Ascending aorta (tissue), 2 donors: ENCODE data around the gene COPB2. TPM values are rescaled to one million over a fixed set of nuclear protein-coding genes. Genes with fewer than 3 reads are reported as not detected.
"Not testable (repeated sequence)": the region's sequence is repeated elsewhere in the genome, so short reads cannot be mapped to it uniquely, and the experiment has no call there.

Source experiments
- DNase-seq, 2 donors: peaks; one replicate each; pipeline ENCODE4 v3.0.0-alpha.2; 2019; ENCODE audit warnings: low spot score in 2 of 2
- H3K27ac ChIP-seq, 2 donors: fragments of 200-600 bp; sonication (generic); one replicate each; pipeline ENCODE4 v1.5.1; 2016 to 2017; ENCODE audit warnings: mild to moderate bottlenecking in 1 of 2
- H3K27me3 ChIP-seq: fragments of 200-600 bp; sonication (generic); one replicate; pipeline ENCODE4 v1.5.1; 2017
- H3K36me3 ChIP-seq, 2 donors: fragments of 200-600 bp; sonication (generic); one replicate each; pipeline ENCODE4 v1.5.1; 2016
- H3K4me1 ChIP-seq, 2 donors: fragments of 200-600 bp; sonication (generic); one replicate each; pipeline ENCODE4 v1.5.1; 2016 to 2017; ENCODE audit warnings: mild to moderate bottlenecking in 1 of 2
- H3K4me3 ChIP-seq, 2 donors: fragments of 200-600 bp; sonication (generic); one replicate each; pipeline ENCODE4 v1.5.1; 2016 to 2017; ENCODE audit warnings: mild to moderate bottlenecking in 1 of 2
- H3K9me3 ChIP-seq, 2 donors: fragments of 200-600 bp; sonication (generic); one replicate each; pipeline ENCODE4 v1.5.1; 2016
- intact Hi-C: fragments of 100-400 bp; cut with DNase I; formaldehyde crosslinking; loops from one replicate; pipeline ENCODE4 v1.15.1; 2023
- total RNA-seq: library from RNA; depleted of rRNA; stranded (reverse); fragments of >200 nt; gene quantifications from one replicate; pipeline ENCODE4 v1.1.0, GENCODE V29; 2016
- TF ChIP-seq, protein P1 (sequence below), 3 experiments: fragments of 200-600 bp in 2 of 3; fragments of 450-650 bp in 1 of 3; sonication (generic) in 2 of 3; IDR thresholded peaks; one replicate each; pipeline ENCODE4 v1.5.1; 2016 to 2019; ENCODE audit warnings: antibody characterized with exemption in 3 of 3, mild to moderate bottlenecking in 1 of 3, moderate library complexity in 1 of 3

COPB2 gene
- total RNA-seq, 1 donor from 2014 or later = 26.6 TPM

DNA sequence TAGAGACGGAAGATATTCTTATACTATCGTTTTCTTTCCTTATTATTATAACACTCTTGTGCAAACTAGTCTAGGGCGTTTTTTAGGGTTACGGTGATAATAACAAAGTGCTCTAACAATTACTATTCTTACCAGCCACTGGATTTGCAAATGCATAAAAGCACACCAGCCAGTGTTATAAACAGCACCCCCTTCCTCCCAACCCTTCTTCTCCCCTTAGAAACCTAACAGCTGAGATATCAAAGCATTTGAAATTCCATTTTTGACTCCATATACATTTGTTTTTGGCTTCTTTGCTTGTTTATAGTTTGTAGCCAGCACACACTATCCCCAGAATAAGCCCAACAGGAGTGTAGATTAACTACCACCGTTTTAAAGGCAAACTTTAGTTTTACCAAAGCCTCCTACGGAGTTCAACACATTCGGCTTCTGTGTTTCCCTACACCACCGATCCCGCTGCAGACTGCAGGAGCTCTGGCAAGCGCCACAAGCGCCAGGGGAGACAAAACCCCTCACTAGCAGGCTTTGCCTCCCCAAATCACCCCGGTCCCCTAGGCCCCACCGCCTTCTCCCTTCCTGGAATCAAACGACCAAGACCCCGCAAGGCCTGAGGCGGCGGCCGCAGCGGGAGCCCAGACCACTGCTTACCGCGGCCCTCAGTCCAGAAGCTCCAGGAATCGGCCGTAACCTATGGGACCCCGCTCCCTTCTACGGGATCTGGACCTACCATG, 461 bp downstream of the COPB2 start:
- intact Hi-C loops = loop anchor here (1.0 to 5.0 kb wide), 4 partner anchors 46 to 1553 kb away; partner anchors contain the start of genes CEP70 and SLC25A36

DNA sequence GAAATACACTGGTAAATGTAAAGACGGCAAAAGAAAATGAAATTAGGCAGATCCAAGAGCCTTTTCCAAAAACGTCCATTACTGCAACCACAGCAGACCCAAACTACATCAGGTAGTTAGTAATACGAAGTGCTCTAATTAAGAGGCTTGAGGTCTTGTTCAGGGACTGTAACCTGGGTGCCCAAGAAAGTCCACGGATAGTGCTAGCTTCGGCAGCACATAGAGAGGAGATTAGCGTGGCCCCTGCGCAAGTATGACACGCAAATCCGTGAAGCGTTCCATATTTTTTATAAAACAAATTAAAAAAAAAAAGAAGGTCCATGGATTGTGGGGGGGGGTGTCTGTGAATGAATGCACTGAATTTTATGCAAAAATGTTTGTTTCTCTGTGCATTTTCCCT, 1.4 kb downstream of the COPB2 start:
- peaks cover 3 to 29% of the 10 kb centered on the region in 2 donors for H3K4me1 ChIP-seq
- H3K4me3 ChIP-seq = peak overlapping the region; percentile 98 to 99
- H3K27me3 ChIP-seq = no peaks in the 10 kb centered on the region
- no peak for DNase-seq
- TF ChIP-seq, protein P1, sequence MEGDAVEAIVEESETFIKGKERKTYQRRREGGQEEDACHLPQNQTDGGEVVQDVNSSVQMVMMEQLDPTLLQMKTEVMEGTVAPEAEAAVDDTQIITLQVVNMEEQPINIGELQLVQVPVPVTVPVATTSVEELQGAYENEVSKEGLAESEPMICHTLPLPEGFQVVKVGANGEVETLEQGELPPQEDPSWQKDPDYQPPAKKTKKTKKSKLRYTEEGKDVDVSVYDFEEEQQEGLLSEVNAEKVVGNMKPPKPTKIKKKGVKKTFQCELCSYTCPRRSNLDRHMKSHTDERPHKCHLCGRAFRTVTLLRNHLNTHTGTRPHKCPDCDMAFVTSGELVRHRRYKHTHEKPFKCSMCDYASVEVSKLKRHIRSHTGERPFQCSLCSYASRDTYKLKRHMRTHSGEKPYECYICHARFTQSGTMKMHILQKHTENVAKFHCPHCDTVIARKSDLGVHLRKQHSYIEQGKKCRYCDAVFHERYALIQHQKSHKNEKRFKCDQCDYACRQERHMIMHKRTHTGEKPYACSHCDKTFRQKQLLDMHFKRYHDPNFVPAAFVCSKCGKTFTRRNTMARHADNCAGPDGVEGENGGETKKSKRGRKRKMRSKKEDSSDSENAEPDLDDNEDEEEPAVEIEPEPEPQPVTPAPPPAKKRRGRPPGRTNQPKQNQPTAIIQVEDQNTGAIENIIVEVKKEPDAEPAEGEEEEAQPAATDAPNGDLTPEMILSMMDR (IDR thresholded peaks at IDR 0.05) = no peak
- intact Hi-C loops = loop anchor here (2.0 to 5.0 kb wide), 3 partner anchors 45 to 1554 kb away; partner anchors contain the start of gene SLC25A36
- H3K27ac ChIP-seq = no peak overlapping the region
- peaks cover 0 to under 1% of the 10 kb centered on the region in 2 donors for H3K36me3 ChIP-seq
- H3K9me3 ChIP-seq = no peaks in the 10 kb centered on the region

More for the DNA sequence above, 461 bp downstream of the COPB2 start:
- Histone ChIP-seq H3K4me3 (peak overlapping the region; percentile 98 to 99), H3K27ac (peak overlapping the region; percentile 96), H3K36me3 (no peaks in the 10 kb centered on the region), H3K9me3 (no peaks in the 10 kb centered on the region), H3K4me1 (peaks cover 3 to 28% of the 10 kb centered on the region in 2 donors), H3K27me3 (no peaks in the 10 kb centered on the region)
- DNase-seq = no peak
- TF ChIP-seq, protein P1 (IDR thresholded peaks at IDR 0.05) = no peak

DNA sequence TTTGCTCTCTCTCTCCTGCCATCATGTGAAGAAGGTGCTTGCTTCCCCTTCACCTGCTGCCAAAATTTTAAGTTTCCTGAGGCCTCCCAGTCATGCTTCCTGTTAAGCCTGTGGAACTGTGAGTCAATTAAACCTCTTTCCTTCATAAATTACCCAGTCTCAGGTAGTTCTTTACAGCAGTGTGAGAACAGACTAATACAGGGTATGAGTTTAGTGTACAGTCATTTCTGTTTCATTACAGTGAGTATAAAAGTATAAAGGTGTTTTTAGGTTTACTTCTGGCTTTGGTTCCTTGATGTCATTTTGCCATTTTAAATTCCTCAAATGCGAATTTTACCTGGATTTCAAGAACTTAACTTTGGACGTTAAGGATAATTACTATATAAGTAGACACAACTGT, 7.2 kb downstream of the COPB2 start:
- H3K4me3 ChIP-seq, H3K27ac ChIP-seq, H3K27me3 ChIP-seq, H3K9me3 ChIP-seq, DNase-seq, intact Hi-C loops: not testable (repeated sequence)
- H3K36me3 ChIP-seq = peaks cover 24 to 42% of the 10 kb centered on the region in 2 donors
- H3K4me1 ChIP-seq = peaks cover 3 to 11% of the 10 kb centered on the region in 2 donors

DNA sequence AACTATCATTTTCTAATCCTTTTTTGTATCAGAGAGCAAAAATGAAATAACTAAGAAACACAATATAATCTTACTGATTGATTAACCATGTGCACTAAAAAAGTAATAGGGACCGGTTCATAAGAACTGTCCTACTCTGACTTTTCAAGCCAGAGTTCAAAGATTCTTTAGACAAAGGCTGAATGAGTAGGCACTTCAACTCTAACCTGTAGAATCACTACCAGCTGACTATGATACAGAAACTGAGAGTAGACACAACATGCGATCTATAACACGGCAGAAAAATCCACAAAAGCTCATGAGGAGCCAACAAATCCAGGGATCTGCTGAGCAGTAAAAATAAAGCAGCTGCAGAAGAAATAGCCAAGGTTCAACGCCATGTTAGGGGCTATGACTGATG, 8.9 kb downstream of the COPB2 start:
- Histone ChIP-seq H3K4me3 (no peak overlapping the region), H3K27me3 (no peaks in the 10 kb centered on the region), H3K36me3 (peaks cover 33 to 57% of the 10 kb centered on the region in 2 donors), H3K27ac (no peak overlapping the region), H3K9me3 (no peaks in the 10 kb centered on the region), H3K4me1 (peaks cover 3 to 4% of the 10 kb centered on the region in 2 donors)
- no peak for DNase-seq
- TF ChIP-seq, protein P1 (IDR thresholded peaks at IDR 0.05) = no peak
- intact Hi-C loops = no loop called here

DNA sequence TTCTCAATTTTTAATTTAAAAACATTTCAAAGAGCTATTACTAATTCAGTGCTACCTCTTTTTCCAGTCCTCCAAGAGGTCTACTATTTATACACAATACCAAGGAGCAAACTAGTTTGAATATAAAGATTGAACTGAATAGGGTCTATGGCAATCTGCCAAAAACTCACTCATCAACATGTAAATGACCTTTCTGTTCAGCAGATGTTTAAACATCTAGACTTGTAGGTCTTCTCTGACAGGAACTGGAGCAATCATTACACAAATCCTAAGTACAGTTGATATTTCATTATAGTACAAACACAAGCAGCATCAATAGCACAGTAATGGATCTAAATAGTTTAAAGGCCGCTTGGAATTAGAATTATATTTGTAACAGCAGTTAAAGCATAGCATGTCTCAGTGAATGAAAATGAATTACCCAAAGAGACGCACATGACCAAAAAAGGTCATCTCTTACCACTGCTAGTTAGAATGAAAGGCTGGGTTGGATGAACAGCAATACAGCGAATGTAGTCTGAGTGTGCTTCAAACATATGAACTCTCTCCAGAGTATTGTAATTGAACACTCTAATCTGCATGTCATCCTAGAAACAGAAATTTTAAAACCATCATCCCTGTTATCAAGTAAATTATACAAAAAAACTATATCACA, 10.7 kb downstream of the COPB2 start:
- H3K4me3 ChIP-seq = no peak overlapping the region
- H3K27me3 ChIP-seq = no peaks in the 10 kb centered on the region
- intact Hi-C loops = no loop called here
- no peaks in the 10 kb centered on the region for H3K4me1 ChIP-seq
- no peak overlapping the region for H3K27ac ChIP-seq
- no peak for DNase-seq
- H3K36me3 ChIP-seq = peaks cover 51 to 75% of the 10 kb centered on the region in 2 donors
- TF ChIP-seq, protein P1 (IDR thresholded peaks at IDR 0.05) = no peak
- no peaks in the 10 kb centered on the region for H3K9me3 ChIP-seq

DNA sequence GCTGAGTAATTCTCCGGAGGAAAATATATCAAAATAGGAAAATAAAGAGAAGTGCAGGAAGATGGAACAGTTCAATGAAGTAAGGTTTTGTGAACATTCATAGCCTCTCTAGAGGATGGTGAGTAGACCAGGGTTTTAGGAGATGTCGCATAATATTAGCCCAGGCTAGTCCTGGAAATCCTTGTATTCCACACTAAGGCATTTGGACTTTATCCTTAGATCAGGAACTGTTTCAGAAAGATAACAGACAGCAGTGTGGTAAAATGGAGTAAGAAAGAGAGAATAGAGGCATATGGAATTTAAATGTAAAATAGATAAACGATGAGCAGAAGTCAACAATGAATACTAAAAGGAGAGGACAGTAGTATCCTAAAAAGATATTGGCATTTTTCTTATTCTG, 12.1 kb downstream of the COPB2 start:
- TF ChIP-seq, protein P1 (IDR thresholded peaks at IDR 0.05) = no peak
- no peaks in the 10 kb centered on the region for H3K27me3 ChIP-seq
- H3K9me3 ChIP-seq = no peaks in the 10 kb centered on the region
- H3K36me3 ChIP-seq = peaks cover 57 to 86% of the 10 kb centered on the region in 2 donors
- no peaks in the 10 kb centered on the region for H3K4me1 ChIP-seq
- intact Hi-C loops = no loop called here
- no peak overlapping the region for H3K27ac ChIP-seq
- no peak for DNase-seq
- H3K4me3 ChIP-seq = no peak overlapping the region
